Islet precursor cell (in vitro differentiated cells): Measurements from ENCODE around the gene ZMYM4.
"Not testable (repeated sequence)": the region's sequence is repeated elsewhere in the genome, so short reads cannot be mapped to it uniquely, and the experiment has no call there.

Experiments
- DNase-seq: peaks from one replicate; pipeline ENCODE4 v3.0.0-alpha.2; 2018

ZMYM4 gene

GRCh38 chr1:35331618-35332017, 63.1 kb downstream of the ZMYM4 start:
- not testable (repeated sequence) for DNase-seq

GRCh38 chr1:35334485-35334884, 66.0 kb downstream of the ZMYM4 start:
- DNase-seq, result no peak

GRCh38 chr1:35340519-35340918, 72.0 kb downstream of the ZMYM4 start:
- DNase-seq, result no peak

GRCh38 chr1:35345439-35345981, 77.0 kb downstream of the ZMYM4 start:
- DNase-seq, result no peak

- DNase-seq, result no peak
Measured at GRCh38 chr1:35350872-35351271, 82.4 kb downstream of the ZMYM4 start.

GRCh38 chr1:35359995-35360394, 91.5 kb downstream of the ZMYM4 start:
- no peak for DNase-seq

GRCh38 chr1:35361638-35362037, 93.1 kb downstream of the ZMYM4 start:
- DNase-seq, result no peak

- DNase-seq, result no peak
Measured at GRCh38 chr1:35364741-35365140, 96.2 kb downstream of the ZMYM4 start.

- DNase-seq, result no peak
Measured at GRCh38 chr1:35367914-35368313, 99.4 kb downstream of the ZMYM4 start.

- no peak for DNase-seq
Measured at GRCh38 chr1:35369922-35370671, 101.6 kb downstream of the ZMYM4 start.

GRCh38 chr1:35371506-35371905, 103.0 kb downstream of the ZMYM4 start:
- DNase-seq, result no peak

- DNase-seq, result no peak
Measured at GRCh38 chr1:35377555-35377954, 109.0 kb downstream of the ZMYM4 start.

- DNase-seq, result no peak
Measured at GRCh38 chr1:35379317-35380000, 111.0 kb downstream of the ZMYM4 start.

- DNase-seq, result not testable (repeated sequence)
Measured at GRCh38 chr1:35380111-35380510, 111.6 kb downstream of the ZMYM4 start.

GRCh38 chr1:35382107-35382506, 113.6 kb downstream of the ZMYM4 start:
- DNase-seq, result no peak

- DNase-seq, result no peak
Measured at GRCh38 chr1:35386290-35386689, 117.8 kb downstream of the ZMYM4 start.

GRCh38 chr1:35386959-35387358, 118.5 kb downstream of the ZMYM4 start:
- DNase-seq, result no peak

GRCh38 chr1:35390600-35391494, 122.3 kb downstream of the ZMYM4 start:
- peak; percentile 57 for DNase-seq

GRCh38 chr1:35394386-35394785, 125.9 kb downstream of the ZMYM4 start:
- no peak for DNase-seq

GRCh38 chr1:35398739-35399138, 130.2 kb downstream of the ZMYM4 start:
- DNase-seq, result no peak

- no peak for DNase-seq
Measured at GRCh38 chr1:35401049-35401448, 132.5 kb downstream of the ZMYM4 start.

GRCh38 chr1:35406103-35406502, 137.6 kb downstream of the ZMYM4 start:
- DNase-seq, result no peak

GRCh38 chr1:35407743-35408142, 139.2 kb downstream of the ZMYM4 start:
- no peak for DNase-seq
